Measurements from ENCODE around the gene ZNF385A. TPM values are rescaled to one million over a fixed set of nuclear protein-coding genes. Genes with fewer than 3 reads are reported as not detected.

ZNF385A gene
- total and polyA plus RNA-seq, 9 of the 15 experiments (the other 6 are each of a cell fraction or from before 2014, with no cell fraction given) = 1.0 to 111 (median 7.7) TPM

DNA sequence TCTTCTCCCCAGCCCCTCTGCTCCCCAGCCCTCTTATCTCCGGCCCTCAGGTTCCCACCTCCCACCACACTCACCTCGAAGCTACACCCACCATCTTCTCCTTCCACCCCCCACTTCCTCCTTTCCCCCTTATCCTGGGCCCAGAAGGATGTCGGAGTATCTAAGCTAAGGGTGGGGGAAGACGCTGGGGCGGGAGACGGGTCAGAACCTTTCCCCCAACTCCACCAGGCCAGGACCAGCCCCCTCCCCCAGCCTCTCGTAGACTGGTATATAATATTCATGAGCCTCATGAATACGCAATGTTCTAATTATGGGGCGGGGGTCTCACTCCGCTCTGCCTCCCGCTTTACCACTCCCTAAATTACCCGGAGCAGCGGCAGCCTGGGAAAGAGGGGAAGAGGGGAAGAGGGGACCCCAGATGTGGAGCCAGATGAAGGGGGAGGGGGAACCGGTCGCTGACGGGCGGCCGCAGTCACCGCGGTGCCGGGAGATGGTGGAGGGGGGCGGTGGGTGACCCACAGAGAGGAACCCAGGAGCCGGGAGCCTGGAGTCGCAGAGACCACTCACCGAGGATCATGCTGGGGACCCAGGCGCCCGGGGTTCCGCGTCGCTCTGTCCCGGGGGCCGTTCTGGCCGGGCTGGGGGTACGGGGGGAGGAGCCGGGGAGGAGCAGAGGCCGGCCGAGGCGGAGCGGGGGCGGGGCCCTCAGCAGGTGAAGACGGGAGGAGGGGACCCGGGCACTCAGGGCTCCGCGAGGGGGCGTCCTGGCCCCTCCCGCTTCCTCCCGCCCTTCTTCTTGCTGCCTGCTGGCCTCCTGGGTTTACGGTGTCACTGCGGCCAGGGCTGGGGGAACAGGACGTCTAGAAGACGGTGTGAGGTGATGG lies 6.4 kb upstream of the ZNF385A start (continued):
- TF ChIP-seq, protein P1, sequence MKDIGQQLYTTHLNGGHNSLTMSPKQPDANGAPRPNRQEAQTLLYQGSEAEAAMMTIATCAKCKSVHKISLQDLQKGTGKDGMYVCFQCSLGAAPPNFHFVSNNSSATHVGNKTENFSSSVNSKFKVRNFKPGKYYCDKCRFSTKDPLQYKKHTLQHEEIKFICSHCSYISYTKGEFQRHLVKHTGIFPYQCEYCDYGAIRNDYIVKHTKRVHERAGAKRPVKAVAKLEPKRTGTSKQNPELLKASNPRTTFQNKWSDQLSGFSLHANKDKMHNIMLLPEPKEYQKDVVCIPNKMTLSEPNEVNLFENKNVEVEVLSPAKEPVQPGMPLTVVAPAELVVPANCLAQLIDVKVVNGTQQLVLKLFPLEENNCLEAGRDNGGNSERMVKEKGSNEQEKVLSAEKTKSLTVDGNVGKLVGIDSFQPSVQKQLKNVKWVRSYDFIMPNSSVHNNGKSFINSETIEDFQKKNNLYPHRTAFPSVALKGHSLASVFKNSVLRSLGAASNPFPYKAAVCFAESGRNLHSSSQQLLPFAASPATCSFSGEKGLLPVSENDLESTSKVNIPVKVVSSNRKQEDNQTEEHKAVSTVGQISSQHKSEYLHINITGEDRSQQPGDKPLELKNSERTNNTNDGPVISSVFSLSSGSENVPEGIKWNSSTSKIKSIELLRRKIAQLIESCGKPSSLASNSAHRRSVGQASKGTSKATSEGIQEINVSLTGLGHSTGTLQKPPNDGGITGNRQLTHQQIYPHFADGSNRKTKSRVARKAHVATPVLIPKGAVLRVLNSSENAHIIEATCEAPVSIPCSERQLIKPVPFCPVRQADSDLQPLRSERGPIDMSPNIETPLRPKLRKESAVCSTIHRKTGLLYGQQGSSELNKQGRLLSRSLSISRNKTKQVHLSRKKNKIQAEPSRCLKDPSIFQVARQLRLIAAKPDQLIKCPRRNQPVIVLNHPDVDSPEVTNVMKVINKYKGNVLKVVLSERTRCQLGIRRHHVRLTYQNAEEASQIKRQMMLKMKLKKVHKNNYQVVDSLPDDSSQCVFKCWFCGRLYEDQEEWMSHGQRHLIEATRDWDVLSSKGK (CRISPR knock-in tag; IDR thresholded peaks at IDR 0.05) = no peak
- TF ChIP-seq GTF2B (IDR thresholded peaks at IDR 0.05; ENCODE audit: extremely low read depth, insufficient read length) = no peak
- TF ChIP-seq TEAD1 (CRISPR knock-in tag; IDR thresholded peaks at IDR 0.05) = peak in 1 of 2 experiments; percentile 56; a peak in 1 of 4 replicates
- TF ChIP-seq NCOA6 (IDR thresholded peaks at IDR 0.05) = no peak
- TF ChIP-seq ZNF589 (CRISPR knock-in tag; IDR thresholded peaks at IDR 0.05; ENCODE audit: low read depth) = no peak
- no peak for TF ChIP-seq ATF7 (IDR thresholded peaks at IDR 0.05)
- peak; percentile 69 for TF ChIP-seq ZFP36 (IDR thresholded peaks at IDR 0.05; ENCODE audit: low read depth, low read length, partially characterized antibody)
- TF ChIP-seq MIER1 (IDR thresholded peaks at IDR 0.05; ENCODE audit: low read depth) = no peak
- no peak for TF ChIP-seq CLOCK (CRISPR knock-in tag; IDR thresholded peaks at IDR 0.05; ENCODE audit: borderline replicate concordance)
- TF ChIP-seq RFX5 (IDR thresholded peaks at IDR 0.05; ENCODE audit: low read depth, low read length) = no peak
- TF ChIP-seq CHCHD3 (CRISPR knock-in tag; IDR thresholded peaks at IDR 0.05) = no peak
- TF ChIP-seq HMGN3 (IDR thresholded peaks at IDR 0.05; ENCODE audit: borderline replicate concordance, extremely low read depth, insufficient read length, low read depth, low read length) = no peak
- no peak for TF ChIP-seq ZNF780A (CRISPR knock-in tag; IDR thresholded peaks at IDR 0.05)
- peak in 1 of 2 experiments; percentile 33; a peak in 1 of 4 replicates for TF ChIP-seq HDAC1 (IDR thresholded peaks at IDR 0.05)
- no peak for TF ChIP-seq ZNF253 (CRISPR knock-in tag; conservative IDR thresholded peaks at IDR 0.05)
- TF ChIP-seq ZZZ3 (IDR thresholded peaks at IDR 0.05) = no peak
- peak; percentile 76 for TF ChIP-seq KLF16 (IDR thresholded peaks at IDR 0.05)
- no peak for TF ChIP-seq ZNF212 (CRISPR knock-in tag; IDR thresholded peaks at IDR 0.05)
- no peak for TF ChIP-seq MEIS2 (IDR thresholded peaks at IDR 0.05; ENCODE audit: partially characterized antibody)
- no peak for TF ChIP-seq ZC3H11A (IDR thresholded peaks at IDR 0.05; ENCODE audit: low read depth, low read length)
- no peak for TF ChIP-seq SRSF9 (IDR thresholded peaks at IDR 0.05; ENCODE audit: borderline replicate concordance, low read depth, low read length)
- no peak for TF ChIP-seq ZNF431 (CRISPR knock-in tag; IDR thresholded peaks at IDR 0.05)
- no peak for TF ChIP-seq MBD2 (IDR thresholded peaks at IDR 0.05; ENCODE audit: borderline replicate concordance, low read depth)
